Epithelial cell of esophagus (primary cell): ENCODE measurements around the gene FMNL2.
A peak's percentile ranks its signal among the peaks of the same experiment; 100 is the strongest.

Experiments
- DNase-seq: peaks from one replicate; pipeline ENCODE4 v3.0.0; 2010; ENCODE audit warnings: low read depth
- H3K4me3 ChIP-seq: 2 replicates; pipeline ENCODE4 v1.5.1; 2011; ENCODE audit warnings: mild to moderate bottlenecking, low read length, control low read depth
- CTCF ChIP-seq: IDR thresholded peaks from 2 replicates; pipeline ENCODE4 v1.5.1; 2011; ENCODE audit warnings: low read depth, mild to moderate bottlenecking, low read length, control low read depth, inconsistent platforms; ENCODE audit not compliant: insufficient read depth; ENCODE audit errors: missing control alignments

The FMNL2 gene

GRCh38 chr2:152644189-152644873 lies 309.4 kb downstream of the FMNL2 start:
- no peak for DNase-seq
- TF ChIP-seq CTCF: no peak
- H3K4me3 ChIP-seq: no peak overlapping the region

- peak; percentile 47 for DNase-seq
- TF ChIP-seq CTCF: no peak
- no peak overlapping the region for H3K4me3 ChIP-seq
Measured at GRCh38 chr2:152646264-152646663, 311.3 kb downstream of the FMNL2 start.

GRCh38 chr2:152646775-152647174 lies 311.8 kb downstream of the FMNL2 start:
- peak; percentile 92 for DNase-seq
- TF ChIP-seq CTCF: no peak
- H3K4me3 ChIP-seq: no peak overlapping the region

- no peak overlapping the region for H3K4me3 ChIP-seq
- no peak for TF ChIP-seq CTCF
- no peak for DNase-seq
Measured at GRCh38 chr2:152647552-152647951, 312.6 kb downstream of the FMNL2 start.

GRCh38 chr2:152648336-152648735 lies 313.4 kb downstream of the FMNL2 start:
- peak; percentile 20 for TF ChIP-seq CTCF
- peak; percentile 21 for DNase-seq
- H3K4me3 ChIP-seq: no peak overlapping the region

GRCh38 chr2:152649997-152650396 lies 315.0 kb downstream of the FMNL2 start:
- H3K4me3 ChIP-seq: no peak overlapping the region
- no peak for DNase-seq
- TF ChIP-seq CTCF: no peak

- no peak for DNase-seq
- no peak overlapping the region for H3K4me3 ChIP-seq
- TF ChIP-seq CTCF: no peak
Measured at GRCh38 chr2:152650768-152651371, 315.9 kb downstream of the FMNL2 start.
